Spleen (tissue), 11 donors: Measurements from ENCODE around the gene INO80. TPM values are rescaled to one million over a fixed set of nuclear protein-coding genes. Genes with fewer than 3 reads are reported as not detected.

Experiments
- DNase-seq: peaks from one replicate; pipeline ENCODE4 v3.0.0-alpha.2; 2020
- H3K27ac ChIP-seq, 8 donors: fragments of 200-600 bp; sonication (generic) in 7 of 8; 1 replicate in 4 of 8; 2 replicates in 4 of 8; pipeline versions ENCODE4 v1.5.0 to v1.8.0; 2016 to 2021; ENCODE audit warnings: inconsistent platforms in 4 of 8, mild to moderate bottlenecking in 4 of 8, moderate library complexity in 1 of 8
- H3K27me3 ChIP-seq, 7 donors: fragments of 200-600 bp; sonication (generic) in 6 of 7; replicated peaks in 1 of 7; 1 replicate in 4 of 7; 2 replicates in 3 of 7; pipeline versions ENCODE4 v1.5.0 to v1.8.0; 2016 to 2021; ENCODE audit warnings: inconsistent platforms in 3 of 7, mild to moderate bottlenecking in 1 of 7
- H3K36me3 ChIP-seq, 6 donors: fragments of 200-600 bp; sonication (generic) in 5 of 6; 1 replicate in 4 of 6; 2 replicates in 2 of 6; pipeline versions ENCODE4 v1.5.0 to v1.8.0; 2016 to 2021; ENCODE audit warnings: inconsistent platforms in 2 of 6
- H3K4me1 ChIP-seq, 6 donors: fragments of 200-600 bp; sonication (generic) in 5 of 6; 1 replicate in 3 of 6; 2 replicates in 3 of 6; pipeline versions ENCODE4 v1.5.0 to v1.8.0; 2016 to 2021; ENCODE audit warnings: inconsistent platforms in 3 of 6
- H3K4me3 ChIP-seq, 8 donors: fragments of 200-600 bp; sonication (generic) in 7 of 8; 1 replicate in 4 of 8; 2 replicates in 4 of 8; pipeline versions ENCODE4 v1.5.0 to v1.8.0; 2016 to 2021; ENCODE audit warnings: inconsistent platforms in 4 of 8, mild to moderate bottlenecking in 4 of 8, moderate library complexity in 2 of 8
- H3K9me3 ChIP-seq, 8 donors: fragments of 200-600 bp; sonication (generic) in 7 of 8; 1 replicate in 4 of 8; 2 replicates in 4 of 8; pipeline versions ENCODE4 v1.5.0 to v1.8.0; 2016 to 2021; ENCODE audit warnings: inconsistent platforms in 4 of 8
- POLR2A ChIP-seq, 3 donors: fragments of 450-650 bp; IDR thresholded peaks; one replicate each; pipeline ENCODE4 v1.5.1; 2017; ENCODE audit warnings: antibody characterized with exemption in 3 of 3, mild to moderate bottlenecking in 1 of 3
- POLR2AphosphoS5 ChIP-seq, 3 donors: sonication (generic); formaldehyde crosslinking; IDR thresholded peaks; one replicate each; pipeline ENCODE4 v1.5.1; 2017; ENCODE audit warnings: antibody characterized with exemption in 3 of 3
- WGBS, 5 donors: extraction: QIAGEN DNeasy Blood & Tissue Kit in 3 of 5; methylation state at CpG; one replicate each; pipeline versions ENCODE4 v1.1.5 to v1.1.7; 2013 to 2018; 5-methylcytosine and 5-hydroxymethylcytosine counted together
- intact Hi-C: fragments of 100-400 bp; cut with DNase I; formaldehyde crosslinking; loops from one replicate; pipeline ENCODE4 v1.15.0; 2023; ENCODE audit warnings: low total_unique reads
- polyA plus RNA-seq, 3 donors: library from polyadenylated mRNA; stranded (reverse); fragments of 200-250 nt; gene quantifications; one replicate each; pipeline ENCODE4 v1.2.1, GENCODE V29; 2013
- total RNA-seq, 7 donors: library from RNA; depleted of rRNA in 3 of 7; stranded (reverse); fragments of >200 nt in 3 of 7; fragmentation: NEBNext Ultra II Directional in 4 of 7; extraction: Animal tissue kit (Norgen Biotek cat#: 25700) in 4 of 7; gene quantifications; one replicate each; pipeline versions ENCODE4 v1.1.0 to v1.2.1, GENCODE V29; 2016 to 2021
- TF ChIP-seq, protein P1 (sequence below), 11 experiments: fragments of 200-600 bp in 7 of 11; fragments of 450-650 bp in 4 of 11; sonication (generic) in 4 of 11; IDR thresholded peaks in 8 of 11; conservative IDR thresholded peaks in 3 of 11; 1 replicate in 7 of 11; 2 replicates in 4 of 11; pipeline versions ENCODE4 v1.4.0 to v1.8.0; 2016 to 2021; ENCODE audit warnings: antibody characterized with exemption in 11 of 11, inconsistent platforms in 4 of 11, mild to moderate bottlenecking in 1 of 11
- donor health status: healthy with polysubstance abuse.
- donor health status: DM: no; HTN: no; CAD: no; lungs with moderate emphysema.
- donor health status: DM: no; HTN: no; CAD: no.
- donor health status: Bipolar disorder and iron deficiency.
- donor health status: healthy.
- donor health status: DM: no; HTN: no; CAD: no.
- donor health status: DM: yes; HTN: yes; CAD: no.

The INO80 gene
- total and polyA plus RNA-seq, 10 donors, result 5.2 to 39.4 (median 25.9) TPM

- peak; percentile 52 to 81 (median 75) for TF ChIP-seq POLR2AphosphoS5 (IDR thresholded peaks at IDR 0.05)
- TF ChIP-seq, protein P1, sequence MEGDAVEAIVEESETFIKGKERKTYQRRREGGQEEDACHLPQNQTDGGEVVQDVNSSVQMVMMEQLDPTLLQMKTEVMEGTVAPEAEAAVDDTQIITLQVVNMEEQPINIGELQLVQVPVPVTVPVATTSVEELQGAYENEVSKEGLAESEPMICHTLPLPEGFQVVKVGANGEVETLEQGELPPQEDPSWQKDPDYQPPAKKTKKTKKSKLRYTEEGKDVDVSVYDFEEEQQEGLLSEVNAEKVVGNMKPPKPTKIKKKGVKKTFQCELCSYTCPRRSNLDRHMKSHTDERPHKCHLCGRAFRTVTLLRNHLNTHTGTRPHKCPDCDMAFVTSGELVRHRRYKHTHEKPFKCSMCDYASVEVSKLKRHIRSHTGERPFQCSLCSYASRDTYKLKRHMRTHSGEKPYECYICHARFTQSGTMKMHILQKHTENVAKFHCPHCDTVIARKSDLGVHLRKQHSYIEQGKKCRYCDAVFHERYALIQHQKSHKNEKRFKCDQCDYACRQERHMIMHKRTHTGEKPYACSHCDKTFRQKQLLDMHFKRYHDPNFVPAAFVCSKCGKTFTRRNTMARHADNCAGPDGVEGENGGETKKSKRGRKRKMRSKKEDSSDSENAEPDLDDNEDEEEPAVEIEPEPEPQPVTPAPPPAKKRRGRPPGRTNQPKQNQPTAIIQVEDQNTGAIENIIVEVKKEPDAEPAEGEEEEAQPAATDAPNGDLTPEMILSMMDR (IDR thresholded peaks at IDR 0.05 in 8 of 11, conservative IDR thresholded peaks at IDR 0.05 in 3 of 11), result no peak
- H3K4me1 ChIP-seq, result peaks cover 31 to 81% (median 60%) of the 10 kb centered on the region in 6 donors
- WGBS, 5 donors, result 10 to 22% (median 16%) methylated on average over 14 to 15 of the region's 15 CpGs
- intact Hi-C loops, result loop anchor here (5.0 kb wide), 1 partner anchor 33 kb away; no protein-coding TSS in a partner anchor
- H3K9me3 ChIP-seq, result no peaks in the 10 kb centered on the region
- H3K36me3 ChIP-seq, result peaks cover 0 to 18% (median 3%) of the 10 kb centered on the region in 6 donors
- DNase-seq, result peak; percentile 82
- peak overlapping the region; percentile 87 to 93 (median 88) for H3K27ac ChIP-seq
- peak overlapping the region in 3 of 8 donors; percentile 11 to 76 (median 14) for H3K4me3 ChIP-seq
- H3K27me3 ChIP-seq, result no peaks in the 10 kb centered on the region
Observed at GRCh38 chr15:40940296-40940801, 175.7 kb downstream of the INO80 start.

DNA sequence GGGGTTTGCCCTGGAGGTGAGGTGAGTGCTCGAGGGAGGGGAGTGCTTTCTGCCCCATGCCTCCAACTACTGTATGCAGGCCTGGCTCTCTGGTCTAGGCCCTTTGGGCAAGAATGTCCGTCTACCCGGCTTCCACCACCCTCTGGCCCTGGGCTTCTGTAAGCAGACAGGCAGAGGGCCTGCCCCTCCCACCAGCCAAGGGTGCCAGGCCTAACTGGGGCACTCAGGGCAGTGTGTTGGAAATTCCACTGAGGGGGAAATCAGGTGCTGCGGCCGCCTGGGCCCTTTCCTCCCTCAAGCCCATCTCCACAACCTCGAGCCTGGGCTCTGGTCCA is 177.6 kb downstream of the INO80 start:
- TF ChIP-seq, protein P1 (IDR thresholded peaks at IDR 0.05 in 8 of 11, conservative IDR thresholded peaks at IDR 0.05 in 3 of 11), result no peak
- no peak for TF ChIP-seq POLR2AphosphoS5 (IDR thresholded peaks at IDR 0.05)
- Histone ChIP-seq H3K27ac (peak overlapping the region in 4 of 8 donors; percentile 88 to 93 (median 90)), H3K4me3 (peak overlapping the region in 1 of 8 donors; percentile 13), H3K9me3 (no peaks in the 10 kb centered on the region), H3K4me1 (peaks cover 31 to 94% (median 67%) of the 10 kb centered on the region in 6 donors), H3K27me3 (no peaks in the 10 kb centered on the region), H3K36me3 (peaks cover 0 to 29% (median 3%) of the 10 kb centered on the region in 6 donors)
- WGBS, 5 donors, result 82 to 92% (median 84%) methylated on average over 4 to 6 of the region's 6 CpGs
- DNase-seq, result no peak
- intact Hi-C loops, result no loop called here

DNA sequence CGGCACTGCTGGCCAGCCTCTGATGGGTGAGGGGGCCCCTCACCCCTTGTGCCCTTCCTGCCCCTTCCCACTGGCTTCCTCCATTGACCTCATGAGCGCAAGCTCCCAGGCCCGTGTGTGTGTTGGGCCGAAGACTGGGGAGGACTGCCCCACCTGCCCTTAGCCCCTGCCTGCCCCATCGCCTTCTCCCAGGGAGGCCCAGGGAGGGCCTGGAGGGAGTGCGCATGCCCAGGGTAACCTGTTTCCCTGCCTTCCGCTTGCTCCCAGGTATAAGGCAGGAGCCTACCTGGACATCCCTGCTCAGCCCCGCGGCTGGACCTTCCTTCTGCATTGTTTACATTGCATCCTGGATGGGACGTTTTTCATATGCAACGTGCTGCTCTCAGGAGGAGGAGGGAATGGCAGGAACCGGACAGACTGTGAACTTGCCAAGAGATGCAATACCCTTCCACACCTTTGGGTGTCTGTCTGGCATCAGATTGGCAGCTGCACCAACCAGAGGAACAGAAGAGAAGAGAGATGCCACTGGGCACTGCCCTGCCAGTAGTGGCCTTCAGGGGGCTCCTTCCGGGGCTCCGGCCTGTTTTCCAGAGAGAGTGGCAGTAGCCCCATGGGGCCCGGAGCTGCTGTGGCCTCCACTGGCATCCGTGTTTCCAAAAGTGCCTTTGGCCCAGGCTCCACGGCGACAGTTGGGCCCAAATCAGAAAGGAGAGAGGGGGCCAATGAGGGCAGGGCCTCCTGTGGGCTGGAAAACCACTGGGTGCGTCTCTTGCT is 178.1 kb downstream of the INO80 start:
- no peak for DNase-seq
- peaks cover 26 to 94% (median 66%) of the 10 kb centered on the region in 6 donors for H3K4me1 ChIP-seq
- H3K9me3 ChIP-seq, result no peaks in the 10 kb centered on the region
- no peaks in the 10 kb centered on the region for H3K27me3 ChIP-seq
- intact Hi-C loops, result no loop called here
- H3K27ac ChIP-seq, result peak overlapping the region in 3 of 8 donors; percentile 88 to 93 (median 91)
- TF ChIP-seq POLR2A (IDR thresholded peaks at IDR 0.05) (no peak), POLR2AphosphoS5 (IDR thresholded peaks at IDR 0.05) (no peak)
- TF ChIP-seq, protein P1 (IDR thresholded peaks at IDR 0.05 in 8 of 11, conservative IDR thresholded peaks at IDR 0.05 in 3 of 11), result peak in 4 of 11 experiments; percentile 5 to 43 (median 26)
- WGBS, 5 donors, result 77 to 89% (median 80%) methylated on average over 16 to 19 of the region's 19 CpGs
- H3K4me3 ChIP-seq, result peak overlapping the region in 1 of 8 donors; percentile 15
- H3K36me3 ChIP-seq, result peaks cover 0 to 29% (median 3%) of the 10 kb centered on the region in 6 donors
